SIG-M5 (cell line): ENCODE results near the gene OR2M7.
"Not testable (repeated sequence)": the region's sequence is repeated elsewhere in the genome, so short reads cannot be mapped to it uniquely, and the experiment has no call there.

Experiments used
- DNase-seq: peaks from one replicate; lab custom pipeline; 2025; lab: John Stamatoyannopoulos, UW

Gene OR2M7, protein sequence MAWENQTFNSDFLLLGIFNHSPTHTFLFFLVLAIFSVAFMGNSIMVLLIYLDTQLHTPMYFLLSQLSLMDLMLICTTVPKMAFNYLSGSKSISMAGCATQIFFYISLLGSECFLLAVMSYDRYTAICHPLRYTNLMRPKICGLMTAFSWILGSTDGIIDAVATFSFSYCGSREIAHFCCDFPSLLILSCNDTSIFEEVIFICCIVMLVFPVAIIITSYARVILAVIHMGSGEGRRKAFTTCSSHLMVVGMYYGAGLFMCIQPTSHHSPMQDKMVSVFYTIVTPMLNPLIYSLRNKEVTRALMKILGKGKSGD

DNA sequence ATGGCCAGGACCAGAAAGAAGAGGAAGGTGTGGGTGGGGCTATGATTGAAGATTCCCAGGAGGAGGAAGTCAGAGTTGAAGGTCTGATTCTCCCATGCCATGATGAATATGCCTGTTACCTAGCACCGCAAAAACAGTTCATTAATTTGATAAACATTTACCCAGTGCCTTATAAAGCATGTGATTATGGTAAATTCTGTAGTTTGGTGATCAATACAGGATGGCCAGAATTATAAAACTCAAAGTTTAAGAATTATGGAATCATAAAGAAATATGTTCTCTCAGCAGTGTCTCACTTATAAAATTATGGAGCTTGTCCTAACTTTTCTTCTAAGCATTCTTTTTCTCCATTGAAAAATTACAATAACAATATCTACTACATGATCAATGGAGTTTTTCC lies at the start of gene OR2M7:
TSS of gene OR2M7 (minus strand) at position 101 of the 400 bp plus-strand sequence. CDS start at position 101, 0 bp downstream.
- no peak for DNase-seq

DNA sequence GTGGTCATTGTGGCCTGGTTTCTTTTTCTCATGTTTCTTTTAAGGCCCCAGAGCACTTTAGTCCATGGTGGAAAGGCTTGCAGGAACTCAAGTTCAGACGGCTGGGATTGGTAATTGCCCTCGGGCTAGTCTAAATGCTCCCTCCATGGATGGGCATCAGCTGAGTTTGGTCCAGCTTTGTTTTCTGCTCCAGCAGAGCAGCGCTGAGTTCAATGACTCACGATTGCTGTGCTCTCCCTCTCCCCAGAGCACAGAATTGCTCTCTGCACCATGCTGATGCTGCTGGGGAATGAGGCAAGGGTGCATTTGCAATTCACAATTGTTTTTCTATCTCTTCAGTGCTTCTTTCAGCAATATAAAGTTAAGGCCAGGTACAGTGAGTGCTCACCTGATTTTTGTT lies 49.4 kb upstream of the OR2M7 start:
- DNase-seq: no peak

DNA sequence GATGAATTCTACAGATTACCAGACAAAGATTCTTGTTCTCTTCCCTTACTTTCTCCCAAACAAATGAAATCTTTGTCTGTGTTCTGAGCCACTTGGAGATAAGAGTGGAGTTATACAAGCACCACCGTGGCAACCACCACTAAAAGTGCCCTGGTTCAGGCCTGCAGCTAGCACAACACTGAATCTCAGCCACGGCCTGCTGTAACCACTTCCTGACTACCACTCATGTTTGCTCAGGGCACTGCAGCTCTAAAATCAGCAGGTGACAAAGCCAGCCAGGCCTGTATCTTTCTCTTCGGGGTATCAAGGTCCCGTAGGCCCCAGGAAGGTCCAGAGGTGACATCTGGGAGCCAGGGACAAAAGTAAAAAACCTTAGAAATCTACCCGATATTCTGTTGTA lies 48.0 kb upstream of the OR2M7 start:
- DNase-seq: no peak

DNA sequence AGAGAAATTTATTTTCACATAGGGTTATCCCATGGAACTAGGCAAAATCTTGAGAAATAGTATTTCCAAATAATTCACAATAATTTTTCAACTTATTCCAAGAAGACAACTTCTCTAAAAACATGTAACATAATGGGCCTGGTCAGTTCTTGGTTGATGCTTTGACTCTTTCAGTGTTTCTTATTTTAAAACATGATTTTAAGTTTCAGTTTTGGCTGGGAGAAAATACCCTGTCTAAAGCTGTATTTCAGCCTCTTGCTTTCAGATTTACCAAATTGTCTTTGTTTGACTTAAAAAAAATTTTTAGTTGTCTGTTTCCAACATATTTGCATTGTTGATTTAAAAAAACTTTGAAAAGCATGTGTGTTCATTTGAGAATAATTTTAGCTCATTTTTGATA lies 42.2 kb upstream of the OR2M7 start:
- DNase-seq: no peak

DNA sequence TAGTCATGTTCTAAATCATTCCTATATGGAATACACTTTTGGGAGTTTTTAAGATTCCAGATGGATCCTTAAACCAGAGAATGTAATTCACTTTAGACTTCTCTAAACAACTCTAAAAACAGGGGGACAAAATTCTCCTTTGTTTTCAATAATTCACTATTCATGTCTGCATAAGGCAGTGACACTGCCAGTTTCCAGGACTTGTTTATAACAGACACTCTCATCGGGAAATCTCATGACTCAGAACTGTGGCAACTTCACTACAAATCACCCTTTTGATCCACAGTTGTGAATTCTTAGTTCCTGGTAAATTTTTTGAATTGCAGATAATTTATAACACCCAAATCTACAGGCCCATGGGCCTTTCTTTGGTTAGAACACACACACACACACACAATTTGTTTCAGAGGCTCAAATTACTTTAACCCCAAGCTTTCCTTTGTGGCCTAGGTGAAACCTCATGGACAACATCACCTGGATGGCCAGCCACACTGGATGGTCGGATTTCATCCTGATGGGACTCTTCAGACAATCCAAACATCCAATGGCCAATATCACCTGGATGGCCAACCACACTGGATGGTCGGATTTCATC lies 36.9 kb upstream of the OR2M7 start, which contains the start of gene OR2T4:
TSS of gene OR2T4 (plus strand) at position 545 of the 595 bp plus-strand sequence. CDS start at position 545, 0 bp downstream.
- no peak for DNase-seq

DNA sequence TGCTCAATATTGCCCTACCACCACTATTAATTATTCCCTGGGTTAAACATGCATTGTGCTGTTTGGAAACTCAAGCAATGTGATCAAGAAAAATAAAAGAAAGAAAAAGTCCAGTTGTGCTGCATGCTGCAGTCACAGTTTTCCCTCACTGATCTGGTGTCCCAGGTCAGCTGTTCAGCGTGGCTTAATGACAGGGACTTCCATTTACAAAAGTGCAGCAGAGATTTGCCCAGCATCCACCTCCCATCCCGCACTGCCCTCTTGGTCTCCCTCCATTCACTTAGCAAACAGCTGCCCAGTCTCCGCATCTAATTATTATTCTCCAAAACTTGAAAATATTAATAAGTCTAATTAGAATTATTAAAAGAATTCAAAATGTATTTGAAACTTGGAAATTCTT lies 35.0 kb upstream of the OR2M7 start:
- DNase-seq: no peak

DNA sequence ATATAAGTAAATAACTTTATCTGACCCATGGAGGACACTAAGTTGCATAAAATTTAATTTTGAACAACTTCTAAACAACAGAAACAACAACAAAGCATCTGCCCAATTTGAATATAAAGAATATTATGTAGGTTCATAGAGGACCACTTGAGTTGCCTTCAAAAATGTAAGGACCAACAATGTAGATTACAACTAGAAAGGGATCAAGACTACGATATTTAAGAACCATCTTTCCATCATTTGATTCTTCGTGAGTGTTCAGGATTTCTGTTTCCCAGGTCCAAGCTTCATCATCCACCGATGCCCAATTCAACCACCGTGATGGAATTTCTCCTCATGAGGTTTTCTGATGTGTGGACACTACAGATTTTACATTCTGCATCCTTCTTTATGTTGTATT lies 24.1 kb upstream of the OR2M7 start, which contains the start of gene OR14C36:
TSS of gene OR14C36 (plus strand) at position 301 of the 400 bp plus-strand sequence. CDS start at position 301, 0 bp downstream.
- no peak for DNase-seq

DNA sequence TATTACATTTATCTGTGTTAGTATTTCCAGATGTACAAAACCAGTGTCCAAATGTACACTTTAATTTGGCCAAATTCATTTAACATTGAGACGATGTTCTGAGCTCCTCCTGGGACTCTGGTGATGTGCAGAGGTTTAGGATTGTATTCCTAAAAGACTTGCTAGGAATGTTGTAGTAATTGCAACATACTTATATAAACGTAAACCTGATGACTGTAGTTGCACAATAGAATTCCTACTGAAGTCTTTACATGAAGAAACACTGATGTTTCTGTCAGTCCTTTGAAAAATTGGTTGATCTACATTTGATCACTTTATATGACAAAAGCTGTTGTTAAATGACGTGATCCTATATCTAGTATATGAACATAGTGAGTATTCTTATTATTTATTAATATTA lies 19.1 kb upstream of the OR2M7 start:
- DNase-seq: no peak

DNA sequence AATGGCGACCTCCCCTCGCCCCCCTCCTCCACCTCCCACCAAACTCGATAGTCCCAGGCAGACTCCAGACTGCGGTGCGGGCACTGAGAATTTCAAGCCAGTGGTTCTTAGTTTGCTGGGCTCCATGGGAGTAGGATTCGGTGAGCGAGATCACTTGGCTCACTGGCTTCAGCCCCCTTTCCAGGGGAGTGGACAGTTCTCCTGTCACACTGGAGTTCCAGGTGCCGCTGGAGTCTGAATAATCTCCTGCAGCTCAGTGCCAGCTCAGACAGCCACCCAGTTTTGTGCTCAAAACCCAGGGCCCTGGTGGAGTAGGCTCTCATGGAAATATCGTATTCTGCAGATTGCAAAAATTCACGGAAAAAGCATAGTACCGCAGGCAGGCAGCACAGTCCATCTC lies 7.6 kb downstream of the OR2M7 start:
- no peak for DNase-seq

DNA sequence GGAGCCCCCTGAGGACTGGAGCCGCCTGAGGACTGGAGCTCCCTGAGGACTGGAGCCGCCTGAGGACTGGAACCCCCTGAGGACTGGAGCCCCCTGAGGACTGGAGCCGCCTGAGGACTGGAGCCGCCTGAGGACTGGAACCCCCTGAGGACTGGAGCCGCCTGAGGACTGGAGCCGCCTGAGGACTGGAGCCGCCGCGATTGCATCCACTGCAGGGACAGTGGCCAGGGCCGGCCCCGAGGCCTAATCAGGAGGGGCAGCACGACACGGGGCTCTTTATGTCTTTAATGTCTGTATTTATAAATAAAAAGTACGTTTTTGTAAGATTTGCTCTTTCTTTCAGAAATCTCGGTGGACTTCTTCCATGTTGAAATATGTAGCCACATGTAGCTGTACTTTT lies 17.6 kb downstream of the OR2M7 start:
- not testable (repeated sequence) for DNase-seq

DNA sequence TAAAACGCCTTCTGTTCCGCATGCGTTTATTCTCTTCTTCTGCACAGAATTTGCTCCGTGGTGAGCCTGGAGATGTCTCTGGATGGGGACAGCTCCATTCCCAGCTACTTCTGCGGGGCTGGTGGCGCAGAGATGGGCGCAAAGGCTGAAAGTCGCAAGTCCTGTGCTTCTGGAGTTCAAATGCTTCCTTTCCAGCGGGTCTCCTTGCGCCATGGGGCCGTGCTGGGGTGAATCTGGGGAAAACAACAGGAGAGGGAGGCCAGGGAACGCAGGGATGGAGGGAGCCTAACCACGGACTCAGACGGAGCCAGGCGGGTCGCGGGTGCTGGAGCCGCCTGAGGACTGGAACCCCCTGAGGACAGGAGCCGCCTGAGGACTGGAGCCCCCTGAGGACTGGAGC lies 18.3 kb downstream of the OR2M7 start:
- no peak for DNase-seq

DNA sequence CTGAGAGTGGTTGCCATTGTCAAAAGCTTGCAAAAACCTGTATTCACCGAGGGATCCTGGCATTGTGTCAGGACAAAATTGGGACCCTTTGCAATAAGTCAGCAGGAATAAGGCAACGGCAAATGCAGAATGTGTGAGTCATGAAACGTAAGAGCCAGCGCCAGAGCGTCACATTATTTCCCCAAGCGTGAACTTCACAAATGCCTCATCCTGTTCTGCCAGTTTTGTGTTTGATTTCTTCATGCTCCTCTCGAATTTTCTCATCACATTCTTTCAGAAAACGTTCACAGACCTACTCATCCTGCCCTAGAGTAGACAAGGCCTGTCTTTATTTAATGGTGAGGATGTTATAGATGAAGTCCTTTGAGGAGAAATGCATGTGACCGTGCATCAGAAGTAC lies 18.7 kb downstream of the OR2M7 start:
- DNase-seq: not testable (repeated sequence)

DNA sequence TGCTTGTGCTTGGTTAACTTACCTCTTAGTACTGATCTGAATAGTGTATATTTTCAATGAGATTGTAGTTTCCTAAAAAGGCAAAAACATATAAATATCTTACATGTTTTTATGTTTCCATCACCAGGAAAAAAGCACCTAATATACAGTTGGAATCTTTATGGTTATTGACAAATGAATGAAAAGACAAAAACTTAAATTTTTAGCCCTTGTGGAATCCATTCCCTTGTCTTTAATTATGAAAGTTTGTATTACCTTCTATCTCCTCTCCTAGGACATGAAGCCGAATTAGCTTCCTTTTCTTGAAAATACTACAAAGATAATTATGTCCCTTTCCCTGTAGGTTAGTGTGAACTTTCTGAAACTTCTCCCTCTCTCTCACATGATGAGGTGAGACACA lies 21.0 kb downstream of the OR2M7 start, which contains the start of gene OR2T12:
TSS of gene OR2T12 (minus strand) at position 101 of the 400 bp plus-strand sequence. CDS start 7,846 bp downstream, outside the sequence.
- no peak for DNase-seq

DNA sequence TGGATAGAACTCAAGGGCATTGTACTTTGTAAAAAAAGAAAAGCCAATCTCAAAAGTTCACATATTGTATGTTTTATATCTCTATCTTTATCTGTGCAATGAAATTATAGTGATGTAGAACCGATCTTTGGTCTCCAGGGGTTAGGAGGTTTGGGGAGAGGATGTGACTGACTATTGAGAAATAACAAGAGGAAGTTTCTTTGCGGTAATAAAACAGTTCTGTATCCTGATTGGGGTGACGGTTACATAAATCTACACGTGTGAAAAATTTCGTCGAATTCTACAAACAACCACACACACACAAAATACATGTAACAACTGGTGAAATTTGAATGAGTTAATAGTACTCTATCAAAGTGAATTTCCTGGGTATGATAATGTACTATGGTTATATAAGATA lies 36.0 kb downstream of the OR2M7 start:
- no peak for DNase-seq

DNA sequence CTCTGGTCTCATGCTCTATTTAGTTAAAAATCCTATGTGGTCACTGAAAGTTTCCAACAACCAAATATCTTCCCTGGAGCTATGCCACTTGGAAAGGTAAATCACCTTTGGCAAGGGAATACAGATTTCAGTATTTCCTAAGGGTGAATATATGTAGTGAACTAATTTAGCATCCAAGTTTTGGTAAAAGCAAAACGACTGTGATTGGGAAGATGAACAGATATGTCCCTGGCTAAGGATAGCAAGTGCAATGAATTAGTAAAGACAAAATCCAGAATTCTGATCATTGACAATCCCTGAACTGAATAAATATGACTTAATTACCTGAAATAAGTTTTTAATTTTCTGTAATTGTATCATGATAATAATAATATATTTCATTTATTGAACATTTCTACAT lies 46.5 kb downstream of the OR2M7 start, which contains the start of gene OR2T33:
TSS of gene OR2T33 (minus strand) at position 101 of the 400 bp plus-strand sequence. CDS start 4,162 bp downstream, outside the sequence.
- no peak for DNase-seq
